HCT116 (cell line): ENCODE measurements around the gene SORL1-AS1.

ENCODE experiments used
- ATAC-seq: fragments of 200-7000 bp; cut with Tn5 transposase; 2 replicates; pipeline ENCODE4 v1.9.1; 2020; ENCODE audit warnings: mild to moderate bottlenecking, moderate library complexity
- BruUV-seq: library from RNA; stranded (reverse); fragments of 400-500 nt; replicated peaks from 2 replicates; lab custom pipeline; 2021; lab: Mats Ljungman, UMichigan
- CTCF ChIA-PET: fragments of 300-600 bp; sonication (Branson Sonifier 250); formaldehyde crosslinking; loops from one replicate; lab custom pipeline; 2021; ENCODE audit warnings: antibody characterized with exemption; lab: Charles Lee
- POLR2A ChIA-PET: fragments of 300-600, 350-600 bp; sonication (Branson Sonifier 250); formaldehyde crosslinking; loops from one replicate; lab custom pipeline; 2021; ENCODE audit warnings: antibody characterized with exemption; lab: Charles Lee
- RAD21 ChIA-PET, 2 experiments: fragments of 300-600 bp; sonication (Branson Sonifier 250); formaldehyde crosslinking; loops; one replicate each; lab custom pipeline; 2023; ENCODE audit warnings: low total read pairs in 2 of 2; ENCODE audit not compliant: uncharacterized antibody in 2 of 2, unreplicated experiment in 2 of 2, low non-redundant PET in 1 of 2; lab: Charles Lee
- DNase-seq: peaks from one replicate; pipeline ENCODE4 v3.0.0-alpha.2; 2010; ENCODE audit warnings: low read depth, low spot score
- H2AFZ ChIP-seq: fragments of 200-600 bp; shearing (Covaris generic), sonication (generic); 2 replicates; pipeline ENCODE4 v1.6.1; 2017; ENCODE audit warnings: low read depth, mixed run types, mixed read lengths, antibody characterized with exemption, low read length; ENCODE audit not compliant: poor library complexity, severe bottlenecking
- H3K27ac ChIP-seq: 2 replicates; pipeline ENCODE4 v1.5.1; 2012; ENCODE audit warnings: low read depth, low read length
- H3K27me3 ChIP-seq: fragments of 200-600 bp; sonication (generic); 2 replicates; pipeline ENCODE4 v1.6.1; 2016; ENCODE audit warnings: mixed run types, low read length, mixed read lengths; ENCODE audit not compliant: insufficient read depth
- H3K36me3 ChIP-seq, 2 experiments: fragments of 200-500 bp in 1 of 2; fragments of 200-600 bp in 1 of 2; sonication (Bioruptor generic) in 1 of 2; sonication (generic) in 1 of 2; 2 replicates each; pipeline versions ENCODE4 v1.5.1 to v1.6.1; 2014 to 2016; ENCODE audit warnings: low read length in 2 of 2, inconsistent platforms in 1 of 2, mixed read lengths in 1 of 2, mixed run types in 1 of 2; ENCODE audit not compliant: insufficient read depth in 2 of 2, control insufficient read depth in 1 of 2
- H3K4me1 ChIP-seq, 2 experiments: fragments of 200-600 bp in 1 of 2; sonication (generic) in 1 of 2; 2 replicates each; pipeline versions ENCODE4 v1.5.1 to v1.6.1; 2012 to 2017; ENCODE audit warnings: low read length in 2 of 2, inconsistent platforms in 1 of 2, mild to moderate bottlenecking in 1 of 2, mixed read lengths in 1 of 2, mixed run types in 1 of 2, moderate library complexity in 1 of 2; ENCODE audit not compliant: insufficient read depth in 2 of 2, control insufficient read depth in 1 of 2
- H3K4me2 ChIP-seq: fragments of 200-600 bp; sonication (generic); 2 replicates; pipeline ENCODE4 v1.6.1; 2017; ENCODE audit warnings: mixed run types, low read length, mixed read lengths
- H3K4me3 ChIP-seq, 2 experiments: fragments of 200-600 bp in 1 of 2; sonication (generic) in 1 of 2; replicated peaks in 1 of 2; 2 replicates each; pipeline ENCODE4 v1.5.1; 2011 to 2016; ENCODE audit warnings: low read length in 2 of 2, control low read depth in 1 of 2, low read depth in 1 of 2, mild to moderate bottlenecking in 1 of 2, mixed read lengths in 1 of 2, mixed run types in 1 of 2
- H3K79me2 ChIP-seq: fragments of 200-600 bp; sonication (generic); 2 replicates; pipeline ENCODE4 v1.6.1; 2017; ENCODE audit warnings: mild to moderate bottlenecking, mixed run types, low read length, moderate library complexity, mixed read lengths; ENCODE audit not compliant: insufficient read depth
- H3K9ac ChIP-seq: fragments of 200-600 bp; sonication (generic); 2 replicates; pipeline ENCODE4 v1.6.1; 2016; ENCODE audit warnings: low read length, mixed read lengths
- H3K9me2 ChIP-seq: fragments of 200-600 bp; sonication (generic), shearing (Covaris generic); 2 replicates; pipeline ENCODE4 v1.6.1; 2017; ENCODE audit warnings: mixed run types, mild to moderate bottlenecking, moderate library complexity; ENCODE audit not compliant: insufficient read depth
- H3K9me3 ChIP-seq, 2 experiments: fragments of 200-500 bp in 1 of 2; fragments of 200-600 bp in 1 of 2; sonication (Bioruptor generic) in 1 of 2; sonication (generic) in 1 of 2; 2 replicates each; pipeline ENCODE4 v1.6.1; 2014 to 2017; ENCODE audit warnings: low read length in 2 of 2, mixed read lengths in 2 of 2, inconsistent platforms in 1 of 2, low read depth in 1 of 2, mild to moderate bottlenecking in 1 of 2, mixed run types in 1 of 2, moderate library complexity in 1 of 2; ENCODE audit not compliant: control insufficient read depth in 1 of 2, insufficient read depth in 1 of 2
- H4K20me1 ChIP-seq: fragments of 200-600 bp; sonication (generic), shearing (Covaris generic); 2 replicates; pipeline ENCODE4 v1.6.1; 2017; ENCODE audit warnings: mixed run types, mild to moderate bottlenecking, moderate library complexity; ENCODE audit not compliant: insufficient read depth
- ATF3 ChIP-seq: IDR thresholded peaks from 2 replicates; pipeline ENCODE4 v1.6.1; 2012
- CBX3 ChIP-seq: IDR thresholded peaks from 2 replicates; pipeline ENCODE4 v1.6.1; 2012; ENCODE audit warnings: low read depth
- CEBPB ChIP-seq: IDR thresholded peaks from 2 replicates; pipeline ENCODE4 v1.6.1; 2012; ENCODE audit warnings: low read depth
- EGR1 ChIP-seq: IDR thresholded peaks from 2 replicates; pipeline ENCODE4 v1.6.1; 2012; ENCODE audit warnings: low read depth
- EZH2 ChIP-seq: fragments of 200-600 bp; sonication (generic); IDR thresholded peaks from 2 replicates; pipeline ENCODE4 v1.6.1; 2017; ENCODE audit warnings: antibody characterized with exemption, mixed run types
- JUND ChIP-seq: IDR thresholded peaks from 2 replicates; pipeline ENCODE4 v1.6.1; 2012
- MAX ChIP-seq: IDR thresholded peaks from 2 replicates; pipeline ENCODE4 v1.6.1; 2012
- POLR2A ChIP-seq: IDR thresholded peaks from 2 replicates; pipeline ENCODE4 v1.7.0; 2011; ENCODE audit warnings: borderline replicate concordance; ENCODE audit not compliant: insufficient read depth, insufficient read length; ENCODE audit errors: extremely low read depth
- RAD21 ChIP-seq: IDR thresholded peaks from 2 replicates; pipeline ENCODE4 v1.6.1; 2012; ENCODE audit warnings: low read depth, mild to moderate bottlenecking
- SIN3A ChIP-seq: IDR thresholded peaks from 2 replicates; pipeline ENCODE4 v1.6.1; 2012; ENCODE audit warnings: low read depth
- TCF7L2 ChIP-seq: IDR thresholded peaks from 2 replicates; pipeline ENCODE4 v1.7.0; 2011; ENCODE audit warnings: borderline replicate concordance, inconsistent platforms; ENCODE audit not compliant: insufficient read depth, insufficient read length; ENCODE audit errors: extremely low read depth
- ZNF274 ChIP-seq: fragments of 200-500 bp; sonication (Bioruptor generic); IDR thresholded peaks from 2 replicates; pipeline ENCODE4 v1.6.1; 2014; ENCODE audit warnings: mild to moderate bottlenecking, low read depth, low read length, inconsistent platforms
- intact Hi-C: fragments of 100-400 bp; cut with micrococcal nuclease; formaldehyde crosslinking; loops from 2 replicates; pipeline ENCODE4 v1.10.0; 2022
- TF ChIP-seq, protein P1 (sequence below), 3 experiments: fragments of 200-600 bp in 1 of 3; sonication (generic) in 1 of 3; IDR thresholded peaks in 2 of 3; conservative IDR thresholded peaks in 1 of 3; 2 replicates each; pipeline ENCODE4 v1.5.1; 2012 to 2017; ENCODE audit warnings: low read depth in 2 of 3, low read length in 2 of 3, antibody characterized with exemption in 1 of 3, borderline replicate concordance in 1 of 3, control low read depth in 1 of 3, mild to moderate bottlenecking in 1 of 3, mixed read lengths in 1 of 3, mixed run types in 1 of 3, moderate library complexity in 1 of 3; ENCODE audit not compliant: insufficient read depth in 1 of 3
- TF ChIP-seq, protein P2 (sequence below): IDR thresholded peaks from 2 replicates; pipeline ENCODE4 v1.6.1; 2011; ENCODE audit warnings: mild to moderate bottlenecking, low read length, moderate library complexity; ENCODE audit not compliant: insufficient replicate concordance; ENCODE audit errors: extremely low read depth

SORL1-AS1 gene

DNA sequence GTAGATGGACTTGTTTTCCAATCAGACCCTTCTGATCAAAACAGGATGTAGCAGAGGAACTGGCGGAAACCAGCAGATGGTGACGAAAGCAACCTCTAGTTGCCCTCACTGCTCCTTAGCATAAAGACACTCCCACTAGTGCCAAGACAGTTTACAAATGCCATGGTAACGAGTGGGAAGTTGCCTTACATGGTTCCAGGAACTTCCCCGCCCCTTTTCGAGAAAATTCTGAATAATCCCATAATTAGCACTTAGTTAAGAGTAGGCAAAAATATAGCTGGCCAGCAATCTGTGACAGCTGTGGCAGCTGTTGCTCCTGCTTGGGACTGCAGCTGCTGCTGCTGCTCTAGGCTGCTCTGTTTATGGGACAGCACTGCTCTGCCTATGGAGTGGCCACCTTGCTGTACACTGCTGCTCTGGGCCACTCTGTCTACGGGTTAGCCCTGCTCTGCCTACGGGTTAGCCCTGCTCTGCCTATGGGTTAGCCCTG is 34.1 kb downstream of the SORL1-AS1 start:
- H3K9ac ChIP-seq: no peak overlapping the region
- intact Hi-C loops: no loop called here
- no peaks in the 10 kb centered on the region for H3K9me3 ChIP-seq
- H3K27me3 ChIP-seq: no peaks in the 10 kb centered on the region
- no TSS peak for BruUV-seq
- POLR2A ChIA-PET: no interaction called here
- H3K9me2 ChIP-seq: no peaks in the 10 kb centered on the region
- H3K4me2 ChIP-seq: no peak overlapping the region
- no peaks in the 10 kb centered on the region for H4K20me1 ChIP-seq
- no peak; the same call in 1 of the 2 replicates for ATAC-seq
- H3K4me1 ChIP-seq: peaks cover 7 to 8% of the 10 kb centered on the region in 2 experiments; a peak in 3 of 4 replicates
- TF ChIP-seq RAD21 (no peak), CEBPB (no peak), ATF3 (no peak), SIN3A (no peak), TCF7L2 (no peak)
- H3K27ac ChIP-seq: no peak overlapping the region
- H3K79me2 ChIP-seq: no peaks in the 10 kb centered on the region
- CTCF ChIA-PET: no interaction called here
- DNase-seq: no peak
- RAD21 ChIA-PET: no interaction called here
- H3K4me3 ChIP-seq: no peak overlapping the region
- no peak overlapping the region for H2AFZ ChIP-seq
- no peaks in the 10 kb centered on the region for H3K36me3 ChIP-seq

DNA sequence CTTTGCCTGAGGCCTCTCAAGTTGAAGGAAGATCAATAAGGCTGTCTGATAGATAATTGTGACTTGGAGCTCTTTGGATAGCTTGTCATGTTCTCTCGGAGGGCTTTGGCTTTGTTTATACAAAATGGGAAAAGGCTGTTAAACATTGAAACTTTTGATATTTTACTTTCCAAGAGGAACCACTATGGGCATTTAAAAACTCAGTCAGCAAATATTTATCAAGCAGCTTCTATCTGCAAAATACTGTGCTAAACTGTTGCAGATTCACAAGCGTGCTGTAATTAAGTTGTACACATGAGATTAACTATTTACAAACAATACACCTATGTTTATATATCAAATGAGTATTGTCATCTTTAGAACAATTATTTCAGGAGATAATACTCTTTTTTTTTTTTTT is 35.2 kb downstream of the SORL1-AS1 start:
- CTCF ChIA-PET: interaction anchor here (0.8 kb wide), 1 partner anchor 10 kb away, joined by 4 read pairs; no protein-coding TSS in a partner anchor
- H3K9ac ChIP-seq: no peak overlapping the region
- TF ChIP-seq, protein P1, sequence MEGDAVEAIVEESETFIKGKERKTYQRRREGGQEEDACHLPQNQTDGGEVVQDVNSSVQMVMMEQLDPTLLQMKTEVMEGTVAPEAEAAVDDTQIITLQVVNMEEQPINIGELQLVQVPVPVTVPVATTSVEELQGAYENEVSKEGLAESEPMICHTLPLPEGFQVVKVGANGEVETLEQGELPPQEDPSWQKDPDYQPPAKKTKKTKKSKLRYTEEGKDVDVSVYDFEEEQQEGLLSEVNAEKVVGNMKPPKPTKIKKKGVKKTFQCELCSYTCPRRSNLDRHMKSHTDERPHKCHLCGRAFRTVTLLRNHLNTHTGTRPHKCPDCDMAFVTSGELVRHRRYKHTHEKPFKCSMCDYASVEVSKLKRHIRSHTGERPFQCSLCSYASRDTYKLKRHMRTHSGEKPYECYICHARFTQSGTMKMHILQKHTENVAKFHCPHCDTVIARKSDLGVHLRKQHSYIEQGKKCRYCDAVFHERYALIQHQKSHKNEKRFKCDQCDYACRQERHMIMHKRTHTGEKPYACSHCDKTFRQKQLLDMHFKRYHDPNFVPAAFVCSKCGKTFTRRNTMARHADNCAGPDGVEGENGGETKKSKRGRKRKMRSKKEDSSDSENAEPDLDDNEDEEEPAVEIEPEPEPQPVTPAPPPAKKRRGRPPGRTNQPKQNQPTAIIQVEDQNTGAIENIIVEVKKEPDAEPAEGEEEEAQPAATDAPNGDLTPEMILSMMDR (IDR thresholded peaks at IDR 0.05 in 2 of 3, conservative IDR thresholded peaks at IDR 0.05 in 1 of 3; ENCODE audit: borderline replicate concordance in 1 of 3, insufficient read depth in 1 of 3, low read depth in 2 of 3, low read length in 2 of 3): no peak
- TF ChIP-seq MAX (no peak), TCF7L2 (no peak), JUND (no peak), CBX3 (no peak), EGR1 (no peak), ZNF274 (no peak), CEBPB (no peak), EZH2 (no peak), POLR2A (no peak)
- TF ChIP-seq, protein P2, sequence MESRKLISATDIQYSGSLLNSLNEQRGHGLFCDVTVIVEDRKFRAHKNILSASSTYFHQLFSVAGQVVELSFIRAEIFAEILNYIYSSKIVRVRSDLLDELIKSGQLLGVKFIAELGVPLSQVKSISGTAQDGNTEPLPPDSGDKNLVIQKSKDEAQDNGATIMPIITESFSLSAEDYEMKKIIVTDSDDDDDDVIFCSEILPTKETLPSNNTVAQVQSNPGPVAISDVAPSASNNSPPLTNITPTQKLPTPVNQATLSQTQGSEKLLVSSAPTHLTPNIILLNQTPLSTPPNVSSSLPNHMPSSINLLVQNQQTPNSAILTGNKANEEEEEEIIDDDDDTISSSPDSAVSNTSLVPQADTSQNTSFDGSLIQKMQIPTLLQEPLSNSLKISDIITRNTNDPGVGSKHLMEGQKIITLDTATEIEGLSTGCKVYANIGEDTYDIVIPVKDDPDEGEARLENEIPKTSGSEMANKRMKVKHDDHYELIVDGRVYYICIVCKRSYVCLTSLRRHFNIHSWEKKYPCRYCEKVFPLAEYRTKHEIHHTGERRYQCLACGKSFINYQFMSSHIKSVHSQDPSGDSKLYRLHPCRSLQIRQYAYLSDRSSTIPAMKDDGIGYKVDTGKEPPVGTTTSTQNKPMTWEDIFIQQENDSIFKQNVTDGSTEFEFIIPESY: no peak

More for the DNA sequence above, 35.2 kb downstream of the SORL1-AS1 start:
- ChIA-PET POLR2A (interaction anchor here (1.2 kb wide), 1 partner anchor 10 kb away, joined by 3 read pairs; no protein-coding TSS in a partner anchor), RAD21 (interaction anchor here in 1 of 2 experiments (0.7 kb wide), 1 partner anchor 15 kb away, joined by 3 read pairs; no protein-coding TSS in a partner anchor)
- Histone ChIP-seq H4K20me1 (no peaks in the 10 kb centered on the region), H3K9me3 (no peaks in the 10 kb centered on the region), H3K79me2 (no peaks in the 10 kb centered on the region), H3K27ac (no peak overlapping the region), H3K36me3 (no peaks in the 10 kb centered on the region), H2AFZ (peak overlapping the region; percentile 63), H3K9me2 (no peaks in the 10 kb centered on the region), H3K4me1 (peaks cover 7 to 8% of the 10 kb centered on the region in 2 experiments; a peak in 3 of 4 replicates), H3K4me2 (no peak overlapping the region), H3K27me3 (no peaks in the 10 kb centered on the region), H3K4me3 (no peak overlapping the region)
- intact Hi-C loops: no loop called here
- ATAC-seq (no peak), DNase-seq (no peak)
- BruUV-seq: no TSS peak
